ENCODE data around the gene COBLL1.

DNA sequence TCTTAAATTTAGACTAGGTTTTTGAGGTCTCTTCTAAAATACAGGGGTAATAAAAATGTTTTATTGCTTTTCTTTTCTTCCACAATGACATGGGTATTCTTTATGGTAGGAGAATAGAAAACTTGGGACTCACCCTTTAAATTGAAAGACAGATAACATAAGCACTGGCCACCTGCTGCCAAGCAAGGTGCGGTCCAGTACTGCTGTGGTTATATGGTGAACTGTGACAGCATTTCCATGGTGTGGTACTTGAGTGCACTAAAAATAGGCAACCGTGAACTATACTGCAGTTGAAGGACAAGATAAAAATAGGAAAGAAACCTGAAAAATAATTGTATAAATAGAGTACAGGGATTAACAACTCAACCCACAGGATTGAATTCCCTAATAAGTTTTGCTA lies 165.9 kb downstream of the COBLL1 start:
- TF ChIP-seq, protein P1, sequence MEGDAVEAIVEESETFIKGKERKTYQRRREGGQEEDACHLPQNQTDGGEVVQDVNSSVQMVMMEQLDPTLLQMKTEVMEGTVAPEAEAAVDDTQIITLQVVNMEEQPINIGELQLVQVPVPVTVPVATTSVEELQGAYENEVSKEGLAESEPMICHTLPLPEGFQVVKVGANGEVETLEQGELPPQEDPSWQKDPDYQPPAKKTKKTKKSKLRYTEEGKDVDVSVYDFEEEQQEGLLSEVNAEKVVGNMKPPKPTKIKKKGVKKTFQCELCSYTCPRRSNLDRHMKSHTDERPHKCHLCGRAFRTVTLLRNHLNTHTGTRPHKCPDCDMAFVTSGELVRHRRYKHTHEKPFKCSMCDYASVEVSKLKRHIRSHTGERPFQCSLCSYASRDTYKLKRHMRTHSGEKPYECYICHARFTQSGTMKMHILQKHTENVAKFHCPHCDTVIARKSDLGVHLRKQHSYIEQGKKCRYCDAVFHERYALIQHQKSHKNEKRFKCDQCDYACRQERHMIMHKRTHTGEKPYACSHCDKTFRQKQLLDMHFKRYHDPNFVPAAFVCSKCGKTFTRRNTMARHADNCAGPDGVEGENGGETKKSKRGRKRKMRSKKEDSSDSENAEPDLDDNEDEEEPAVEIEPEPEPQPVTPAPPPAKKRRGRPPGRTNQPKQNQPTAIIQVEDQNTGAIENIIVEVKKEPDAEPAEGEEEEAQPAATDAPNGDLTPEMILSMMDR (IDR thresholded peaks at IDR 0.05) = no peak
- no peak for TF ChIP-seq POLR2A (IDR thresholded peaks at IDR 0.05)

Measured in right lobe of liver (tissue), 4 donors.